ENCODE measurements around the gene TPH2. TPM values are rescaled to one million over a fixed set of nuclear protein-coding genes. Genes with fewer than 3 reads are reported as not detected.

TPH2 gene
- total RNA-seq, 1 experiment from 2014 or later, result not detected

GRCh38 chr12:72036393-72036792 is 97.7 kb downstream of the TPH2 start:
- TF ChIP-seq CTCF (IDR thresholded peaks at IDR 0.05; ENCODE audit: unreplicated experiment), result no peak
- no peaks in the 10 kb centered on the region for H3K4me1 Mint-ChIP-seq (ENCODE audit: insufficient read depth, unreplicated experiment)
- intact Hi-C loops (cut with micrococcal nuclease), result no loop called here
- DNase-seq (ENCODE audit: unreplicated experiment), result no peak
- H3K4me3 Mint-ChIP-seq (ENCODE audit: unreplicated experiment), result no peak overlapping the region
- H3K27ac Mint-ChIP-seq (ENCODE audit: low read depth, unreplicated experiment), result no peak overlapping the region
- CTCF ChIA-PET, result interaction anchor here (0.6 to 1.1 kb wide), 4 partner anchors 19 to 415 kb away, joined by 3 to 4 read pairs (median 4); no protein-coding TSS in a partner anchor
- H3K36me3 Mint-ChIP-seq (ENCODE audit: insufficient read depth, unreplicated experiment), result no peaks in the 10 kb centered on the region
- no TSS peak for BruUV-seq (replicated peaks)
- peaks cover 8% of the 10 kb centered on the region for H3K9me3 Mint-ChIP-seq (ENCODE audit: unreplicated experiment)
- H3K27me3 Mint-ChIP-seq (ENCODE audit: insufficient read depth, unreplicated experiment), result peaks cover 38% of the 10 kb centered on the region
- POLR2A ChIA-PET, result no interaction called here

GRCh38 chr12:72037006-72037795 is 98.6 kb downstream of the TPH2 start:
- BruUV-seq (replicated peaks), result no TSS peak
- Mint-ChIP-seq H3K36me3 (ENCODE audit: insufficient read depth, unreplicated experiment) (no peaks in the 10 kb centered on the region), H3K9me3 (ENCODE audit: unreplicated experiment) (peaks cover 8% of the 10 kb centered on the region), H3K4me3 (ENCODE audit: unreplicated experiment) (no peak overlapping the region), H3K4me1 (ENCODE audit: insufficient read depth, unreplicated experiment) (no peaks in the 10 kb centered on the region), H3K27me3 (ENCODE audit: insufficient read depth, unreplicated experiment) (peaks cover 30% of the 10 kb centered on the region), H3K27ac (ENCODE audit: low read depth, unreplicated experiment) (no peak overlapping the region)
- CTCF ChIA-PET, result interaction anchor here (0.6 to 1.4 kb wide), 4 partner anchors 11 to 240 kb away, joined by 3 to 4 read pairs (median 4); no protein-coding TSS in a partner anchor
- POLR2A ChIA-PET, result no interaction called here
- DNase-seq (ENCODE audit: unreplicated experiment), result no peak
- TF ChIP-seq CTCF (IDR thresholded peaks at IDR 0.05; ENCODE audit: unreplicated experiment), result no peak
- intact Hi-C loops (cut with micrococcal nuclease), result no loop called here

GRCh38 chr12:72041811-72042210 is 103.2 kb downstream of the TPH2 start:
- DNase-seq (ENCODE audit: unreplicated experiment), result no peak
- ChIA-PET POLR2A (no interaction called here), CTCF (interaction anchor here (0.7 kb wide), 1 partner anchor 25 kb away, joined by 3 read pairs; no protein-coding TSS in a partner anchor)
- BruUV-seq (replicated peaks), result no TSS peak
- intact Hi-C loops (cut with micrococcal nuclease), result no loop called here
- Mint-ChIP-seq H3K27ac (ENCODE audit: low read depth, unreplicated experiment) (no peak overlapping the region), H3K4me3 (ENCODE audit: unreplicated experiment) (no peak overlapping the region), H3K9me3 (ENCODE audit: unreplicated experiment) (peaks cover 8% of the 10 kb centered on the region), H3K27me3 (ENCODE audit: insufficient read depth, unreplicated experiment) (no peaks in the 10 kb centered on the region), H3K36me3 (ENCODE audit: insufficient read depth, unreplicated experiment) (no peaks in the 10 kb centered on the region), H3K4me1 (ENCODE audit: insufficient read depth, unreplicated experiment) (peaks cover 6% of the 10 kb centered on the region)
- no peak for TF ChIP-seq CTCF (IDR thresholded peaks at IDR 0.05; ENCODE audit: unreplicated experiment)

GRCh38 chr12:72053604-72054003 is 115.0 kb downstream of the TPH2 start:
- Mint-ChIP-seq H3K9me3 (ENCODE audit: unreplicated experiment) (no peaks in the 10 kb centered on the region), H3K27me3 (ENCODE audit: insufficient read depth, unreplicated experiment) (no peaks in the 10 kb centered on the region), H3K4me3 (ENCODE audit: unreplicated experiment) (no peak overlapping the region), H3K4me1 (ENCODE audit: insufficient read depth, unreplicated experiment) (no peaks in the 10 kb centered on the region), H3K36me3 (ENCODE audit: insufficient read depth, unreplicated experiment) (no peaks in the 10 kb centered on the region), H3K27ac (ENCODE audit: low read depth, unreplicated experiment) (no peak overlapping the region)
- no TSS peak for BruUV-seq (replicated peaks)
- CTCF ChIA-PET, result no interaction called here
- POLR2A ChIA-PET, result no interaction called here
- intact Hi-C loops (cut with micrococcal nuclease), result no loop called here
- TF ChIP-seq CTCF (IDR thresholded peaks at IDR 0.05; ENCODE audit: unreplicated experiment), result no peak
- no peak for DNase-seq (ENCODE audit: unreplicated experiment)

Data from MCF 10A (cell line).